Stimulated activated CD4-positive, alpha-beta T cell treated with anti-CD3 and anti-CD28 coated beads, Interleukin-2, amount 100 ng/mL, for 48 hours (primary cell): Measurements from ENCODE around the gene PDE2A.

Source experiments
- DNase-seq, 2 donors: peaks; one replicate each; pipeline ENCODE4 v3.0.0-alpha.2; 2020

PDE2A gene

GRCh38 chr11:72655014-72655413 lies 19.2 kb downstream of the PDE2A start:
- no peak for DNase-seq

DNA sequence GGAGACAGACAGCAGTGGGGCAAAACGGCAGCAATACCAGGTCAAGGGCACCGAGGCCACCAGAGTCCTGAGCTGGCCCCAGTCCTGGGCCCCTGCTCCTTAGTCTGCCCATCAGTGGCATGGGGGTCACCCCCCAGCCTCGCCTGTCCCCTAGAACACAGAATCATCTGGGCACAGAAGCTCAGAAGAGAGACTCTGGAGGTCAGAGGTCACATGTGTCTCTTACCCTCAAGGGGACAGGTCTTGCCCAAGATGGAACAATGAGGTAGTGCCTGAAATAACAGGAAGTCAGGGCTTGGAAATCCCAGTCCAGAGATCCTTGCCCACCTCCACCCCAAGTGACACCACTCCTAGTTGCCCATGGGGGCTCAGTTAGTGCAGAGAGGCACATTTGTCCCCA lies 20.6 kb downstream of the PDE2A start:
- DNase-seq = no peak

DNA sequence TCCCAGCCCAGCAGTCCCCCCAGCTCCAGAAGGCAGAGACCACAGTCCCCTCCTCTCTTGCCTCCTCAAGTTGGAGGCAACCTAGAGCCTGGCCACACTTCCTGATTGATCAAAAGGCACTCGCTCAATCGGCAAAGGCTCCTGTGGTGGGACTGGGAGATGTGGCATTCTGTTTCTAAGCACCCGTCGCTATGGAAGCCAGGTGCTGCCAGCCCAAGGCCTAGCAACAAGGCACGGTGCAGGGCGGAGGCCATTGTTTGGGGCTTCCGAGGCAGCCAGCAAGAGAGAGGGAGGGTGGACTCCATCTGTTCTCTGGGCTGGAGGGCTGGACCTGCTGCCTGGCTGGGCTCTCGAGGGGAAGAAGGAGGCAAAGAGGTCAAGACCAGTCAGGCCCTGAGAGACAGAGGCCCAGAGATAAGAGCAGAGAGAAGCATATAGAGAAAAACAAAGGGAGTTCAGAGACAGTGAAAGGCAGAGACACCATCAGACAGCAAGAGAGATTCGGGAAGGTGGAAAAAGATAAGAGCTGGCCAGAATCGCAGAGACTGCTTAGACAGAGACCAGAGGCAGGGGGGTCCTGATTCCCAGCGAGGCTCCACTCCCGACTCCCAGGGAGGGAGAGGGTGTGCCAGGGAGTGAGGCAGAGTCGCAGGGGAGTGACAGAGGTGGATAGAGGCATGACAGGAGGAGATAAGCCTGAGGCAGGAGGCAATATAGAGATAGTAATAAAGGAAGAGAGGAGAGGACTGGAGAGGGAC lies 21.2 kb downstream of the PDE2A start:
- no peak for DNase-seq

DNA sequence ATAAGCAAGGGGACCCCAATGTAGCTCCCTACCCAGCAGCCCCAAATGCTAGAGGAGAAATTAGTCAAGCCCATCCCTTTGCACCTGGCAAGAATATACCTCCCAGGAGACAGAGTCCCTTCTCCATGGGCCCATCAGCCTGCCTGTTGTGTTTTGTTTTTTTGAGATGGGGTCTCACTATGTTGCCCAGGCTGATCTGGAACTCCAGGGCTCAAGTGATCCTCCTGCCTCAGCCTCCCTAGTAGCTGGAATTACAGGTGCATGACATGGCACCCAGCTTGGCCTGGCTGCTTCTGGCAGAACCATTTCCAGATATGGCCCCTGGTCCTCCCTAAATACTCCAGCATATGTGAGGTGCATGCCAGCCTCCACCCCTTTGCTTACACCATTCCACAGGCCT lies 22.1 kb downstream of the PDE2A start:
- no peak for DNase-seq

- no peak for DNase-seq
These were observed 24.8 kb downstream of the PDE2A start for GRCh38 chr11:72649215-72649976.

GRCh38 chr11:72648384-72649136 lies 25.7 kb downstream of the PDE2A start:
- DNase-seq = no peak

DNA sequence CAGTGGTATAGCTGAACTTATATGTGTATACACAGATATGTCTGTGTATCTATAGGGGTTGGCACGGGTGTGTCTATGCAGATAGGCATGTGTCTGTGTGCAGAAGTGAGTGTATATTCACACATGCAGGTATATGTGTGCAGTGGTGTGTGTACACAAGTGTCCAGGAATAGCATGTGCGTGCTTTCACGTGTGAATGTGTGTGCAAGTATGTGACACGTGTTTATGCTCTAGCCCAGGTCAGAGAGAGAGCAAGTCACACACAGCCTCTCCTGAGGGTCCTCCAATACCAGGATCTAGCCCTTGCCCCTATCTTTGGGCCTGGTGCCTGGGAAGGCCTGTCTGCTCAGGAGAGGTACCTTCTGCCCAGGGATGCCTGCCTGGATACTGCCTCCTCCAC lies 26.3 kb downstream of the PDE2A start:
- DNase-seq = no peak

DNA sequence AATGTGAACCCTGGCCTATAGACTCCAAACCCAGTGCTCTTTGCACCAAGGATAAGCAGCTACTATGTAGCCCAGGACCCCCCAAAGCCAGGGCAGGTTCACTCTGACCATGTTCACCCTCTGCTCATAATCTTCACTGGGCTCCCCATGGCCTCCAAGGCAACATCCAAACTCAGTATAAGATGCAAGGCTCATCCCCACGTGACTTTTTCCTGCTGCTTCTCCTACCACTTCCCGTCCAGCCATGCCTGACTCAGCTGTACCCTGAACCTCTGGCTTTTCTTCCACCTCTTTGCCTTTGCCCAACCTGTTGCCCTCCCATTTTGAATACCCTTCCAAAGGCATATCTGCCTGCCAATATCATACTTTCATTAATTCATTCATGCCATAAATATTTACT lies 27.8 kb downstream of the PDE2A start:
- no peak for DNase-seq

GRCh38 chr11:72646024-72646423 lies 28.2 kb downstream of the PDE2A start:
- DNase-seq = no peak

- DNase-seq = no peak
These were observed 30.7 kb downstream of the PDE2A start for GRCh38 chr11:72643547-72643946.

DNA sequence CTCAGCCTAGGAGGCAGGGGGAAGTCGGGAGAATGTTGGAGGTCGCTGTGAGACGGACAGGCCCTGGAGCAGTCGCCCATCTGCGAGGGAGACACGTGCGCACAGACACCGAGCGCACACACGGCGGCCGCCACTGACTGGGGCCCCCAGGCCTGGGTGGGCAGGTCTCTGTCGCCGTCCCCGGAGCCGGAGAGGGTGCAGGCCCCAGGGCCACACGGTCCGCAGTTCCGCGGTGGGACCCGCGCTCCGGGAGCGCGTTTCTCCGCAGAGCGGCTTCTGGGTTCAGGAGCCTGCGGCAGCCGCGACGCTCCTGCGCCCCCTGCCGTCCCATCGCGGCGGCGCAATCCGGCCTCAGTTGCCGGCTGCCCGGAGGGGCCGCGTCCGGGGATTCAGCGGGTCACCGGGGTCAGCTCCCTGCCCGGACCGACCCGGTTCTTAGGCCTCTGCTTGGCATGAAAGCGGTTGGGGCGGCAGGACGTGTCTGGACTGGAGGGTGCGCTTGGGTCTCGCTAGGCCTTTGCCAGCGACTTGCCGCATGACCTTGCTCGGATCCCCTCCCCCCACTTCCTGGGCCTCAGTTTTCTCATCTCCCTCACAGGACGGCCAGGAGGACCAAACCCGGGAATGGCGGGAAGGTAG lies 31.2 kb downstream of the PDE2A start:
- peak; percentile 61 to 72 for DNase-seq

GRCh38 chr11:72642043-72642883 lies 32.0 kb downstream of the PDE2A start:
- no peak for DNase-seq

DNA sequence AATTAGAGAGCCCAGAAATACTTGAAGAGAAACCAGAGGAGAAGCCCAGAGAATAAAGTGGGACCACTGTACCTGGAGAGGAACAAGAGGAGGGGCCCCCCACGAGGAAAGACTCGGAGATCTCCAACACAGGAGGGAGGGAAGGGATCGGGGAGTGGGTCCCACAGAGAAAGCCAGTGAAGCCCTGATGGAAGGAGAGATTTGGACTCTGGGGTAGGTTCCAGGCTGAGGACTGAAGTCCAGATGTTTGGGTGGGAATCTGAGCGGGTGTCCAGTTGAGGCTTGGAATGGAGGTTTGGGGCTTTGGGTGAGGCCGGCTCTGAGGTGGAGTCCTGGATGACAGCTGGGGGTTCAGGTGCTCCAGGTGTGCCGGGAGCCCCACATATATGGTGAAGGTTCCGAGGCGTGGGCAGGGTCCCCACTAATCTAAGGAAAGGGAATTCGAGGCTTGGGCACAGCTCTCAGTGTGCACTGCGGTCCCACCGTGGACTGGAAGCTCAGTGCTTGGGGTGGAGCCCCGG lies 32.6 kb downstream of the PDE2A start:
- DNase-seq = no peak

DNA sequence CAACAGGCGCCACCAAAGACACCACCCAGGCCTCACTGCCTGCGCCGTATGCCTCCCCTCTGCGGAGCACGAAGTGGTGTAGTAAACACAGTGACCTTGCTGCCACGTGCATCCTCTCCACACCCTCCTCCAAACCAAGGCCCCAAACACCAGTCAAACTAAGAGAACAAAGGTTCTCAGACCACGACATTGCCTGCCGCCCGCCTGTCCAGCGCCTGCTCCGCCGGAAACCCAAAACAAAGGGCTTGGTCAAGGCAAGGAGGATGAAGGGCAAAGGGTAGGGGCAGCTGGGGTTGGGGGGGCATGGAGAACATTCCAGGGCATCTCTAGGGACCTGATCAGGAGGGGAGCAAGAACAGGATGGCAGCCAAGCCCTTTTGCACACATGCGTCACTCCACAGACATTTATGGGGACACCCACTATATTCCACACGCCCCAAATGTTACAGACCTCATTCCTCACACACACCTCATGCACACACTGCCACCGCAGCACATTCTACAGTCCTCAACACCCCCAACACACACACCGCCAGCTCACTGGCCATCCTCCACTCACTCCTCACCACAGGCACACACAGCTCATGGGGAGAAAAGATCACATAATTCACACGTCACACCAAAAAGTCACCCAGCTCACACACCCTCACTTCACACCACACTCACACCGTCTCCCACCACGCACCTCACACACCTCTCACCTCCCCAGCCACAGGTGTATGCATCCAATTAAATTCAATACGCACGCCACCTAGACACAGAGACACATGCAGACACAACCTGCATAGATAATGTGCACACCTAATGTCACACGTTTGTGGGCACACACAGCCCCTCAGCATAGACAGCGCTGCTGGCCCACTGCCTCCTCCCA lies 34.5 kb downstream of the PDE2A start:
- DNase-seq = no peak

DNA sequence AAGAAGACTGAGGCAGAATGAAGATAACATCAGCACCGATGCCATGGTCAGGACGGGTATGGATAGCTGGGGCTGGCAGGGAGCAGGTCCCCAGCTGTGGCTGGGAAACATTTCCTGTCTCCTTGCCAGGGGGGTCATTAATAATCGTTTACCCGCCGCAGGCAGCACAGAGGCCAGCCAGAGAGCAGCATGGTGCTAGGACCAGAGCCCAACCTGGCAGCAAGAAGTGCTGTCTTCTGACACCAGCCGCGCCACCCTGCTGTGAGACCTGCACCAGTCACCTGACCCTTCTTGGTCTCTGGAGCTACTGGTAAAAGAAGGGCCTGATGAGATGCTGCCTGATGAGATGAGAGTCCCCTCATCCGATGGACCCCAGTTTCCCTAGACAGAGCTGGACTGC lies 36.3 kb downstream of the PDE2A start:
- no peak for DNase-seq

DNA sequence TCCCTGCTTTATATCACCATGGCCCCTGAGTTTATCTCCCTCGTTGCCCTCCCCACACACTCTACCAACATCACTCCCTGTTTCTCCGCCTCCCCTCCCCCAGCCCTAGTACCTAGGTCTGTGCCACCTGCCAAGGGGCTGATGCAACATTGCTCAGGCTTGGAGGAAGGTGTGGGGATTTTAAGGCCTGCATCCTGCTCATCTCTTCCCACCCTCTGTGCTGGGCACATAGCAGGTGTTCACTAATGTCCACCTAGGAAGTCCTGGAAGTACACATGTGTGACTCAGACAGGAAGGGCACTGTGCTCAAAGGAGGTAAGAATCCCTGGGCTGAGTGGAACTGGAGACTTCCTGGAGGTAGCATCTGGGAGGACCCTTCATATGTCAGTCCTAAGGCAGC lies 37.0 kb downstream of the PDE2A start:
- no peak for DNase-seq

- no peak for DNase-seq
These were observed 37.8 kb downstream of the PDE2A start for GRCh38 chr11:72636376-72636775.

GRCh38 chr11:72635933-72636332 lies 38.3 kb downstream of the PDE2A start:
- DNase-seq = no peak

GRCh38 chr11:72635309-72635915 lies 38.8 kb downstream of the PDE2A start:
- no peak for DNase-seq

GRCh38 chr11:72634472-72635095 lies 39.6 kb downstream of the PDE2A start:
- DNase-seq = no peak
